Measurements from ENCODE around the gene CXorf38.
"Not testable (repeated sequence)": the region's sequence is repeated elsewhere in the genome, so short reads cannot be mapped to it uniquely, and the experiment has no call there.

CXorf38 gene

GRCh38 chrX:40625294-40625693 is 22.1 kb downstream of the CXorf38 start:
- no peak for DNase-seq

DNA sequence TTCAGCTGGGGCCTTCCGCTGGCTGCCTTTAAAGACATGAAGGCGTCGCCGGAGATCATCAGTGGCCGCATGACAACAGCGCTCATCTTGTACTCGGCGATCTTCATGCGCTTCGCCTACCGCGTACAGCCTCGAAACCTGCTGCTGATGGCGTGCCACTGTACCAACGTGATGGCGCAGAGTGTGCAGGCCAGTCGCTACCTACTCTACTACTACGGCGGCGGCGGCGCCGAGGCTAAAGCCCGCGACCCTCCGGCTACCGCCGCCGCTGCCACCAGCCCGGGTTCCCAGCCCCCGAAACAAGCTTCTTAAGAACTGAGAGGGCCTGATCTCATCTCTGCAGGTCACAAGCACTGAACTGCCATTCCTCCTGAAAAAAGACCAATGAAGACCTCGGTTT is 23.7 kb downstream of the CXorf38 start:
- no peak for DNase-seq

- no peak for DNase-seq
Observed at GRCh38 chrX:40623139-40623536, 24.2 kb downstream of the CXorf38 start, which contains the start of gene MPC1L. TSS of gene MPC1L (plus strand) at chrX:40623428. CDS start at chrX:40623566, 138 bp downstream.

- DNase-seq: no peak
Observed at GRCh38 chrX:40622479-40623138, 24.8 kb downstream of the CXorf38 start.

DNA sequence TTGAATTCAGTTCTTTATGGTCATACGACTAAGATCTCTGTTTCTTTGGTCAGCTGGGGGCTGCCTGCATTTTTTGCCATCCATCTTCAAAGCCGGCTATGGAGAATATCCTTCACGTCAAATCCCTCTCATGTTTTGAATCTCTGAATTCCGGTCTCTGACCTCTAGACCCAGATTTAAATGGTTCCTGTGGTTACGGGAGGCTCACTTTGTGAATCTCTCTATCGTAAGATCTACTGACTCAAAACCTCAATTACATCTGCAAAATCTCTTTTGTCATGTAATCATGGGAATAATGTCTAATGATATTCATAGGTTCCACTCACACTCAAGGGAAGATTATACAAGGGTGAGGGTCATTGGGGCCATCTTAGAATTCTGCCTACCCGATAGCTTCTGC is 29.8 kb downstream of the CXorf38 start:
- no peak for DNase-seq

DNA sequence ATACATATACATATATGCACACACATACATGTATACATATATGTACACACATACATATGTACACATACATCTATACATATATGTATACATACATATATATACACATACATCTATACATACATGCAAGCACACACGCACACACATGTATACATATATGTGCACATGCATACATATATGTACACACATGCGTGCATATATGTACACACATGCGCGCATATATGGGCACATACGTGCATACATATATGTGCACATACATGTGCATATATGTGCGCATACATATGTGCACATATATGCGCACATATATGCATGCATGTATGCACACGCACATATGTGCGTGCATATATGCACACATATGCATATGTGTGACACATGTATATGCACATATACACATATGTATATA is 31.4 kb downstream of the CXorf38 start:
- DNase-seq: no peak

DNA sequence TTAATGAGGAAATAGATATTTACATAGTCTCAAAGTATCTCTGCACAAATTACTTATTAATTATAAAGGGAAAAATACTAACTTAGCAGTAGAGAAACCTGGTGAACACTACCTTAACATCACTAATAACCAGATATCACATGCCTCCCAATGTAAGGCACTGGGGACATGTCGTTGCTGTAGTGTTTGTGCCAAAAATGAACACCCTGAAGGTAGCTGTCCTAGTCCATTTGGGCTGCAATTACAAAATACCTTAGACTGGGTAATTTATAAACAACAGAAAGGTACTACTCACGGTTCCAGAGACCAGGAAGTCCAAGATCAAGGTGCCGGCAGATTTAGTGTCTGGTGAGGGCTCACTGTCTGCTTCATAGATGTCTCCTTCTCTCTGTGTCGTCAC is 34.9 kb downstream of the CXorf38 start:
- DNase-seq: no peak

DNA sequence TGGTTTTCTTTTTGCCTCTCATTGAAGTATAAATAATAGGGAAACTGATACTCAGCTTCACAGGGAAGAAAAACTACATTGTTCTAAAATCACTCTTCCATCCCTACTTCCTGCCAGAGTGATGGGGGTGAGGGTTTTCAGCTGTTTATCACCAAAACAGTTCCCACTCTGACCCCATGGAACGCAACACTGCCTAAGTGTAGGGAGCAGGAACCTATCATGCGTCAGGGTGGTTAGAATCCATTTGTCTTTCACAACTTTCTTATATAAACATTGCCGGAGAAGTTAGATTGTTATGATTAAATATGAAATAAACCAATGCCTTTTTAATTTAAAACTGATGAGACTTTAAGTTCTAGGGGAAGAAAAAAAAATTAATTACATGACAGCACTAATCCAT is 40.0 kb downstream of the CXorf38 start:
- DNase-seq: no peak

- DNase-seq: no peak
Observed at GRCh38 chrX:40603446-40603845, 43.9 kb downstream of the CXorf38 start.

- DNase-seq: not testable (repeated sequence)
Observed at GRCh38 chrX:40589616-40590321, 57.6 kb downstream of the CXorf38 start.

GRCh38 chrX:40587623-40588022 is 59.7 kb downstream of the CXorf38 start:
- not testable (repeated sequence) for DNase-seq

DNA sequence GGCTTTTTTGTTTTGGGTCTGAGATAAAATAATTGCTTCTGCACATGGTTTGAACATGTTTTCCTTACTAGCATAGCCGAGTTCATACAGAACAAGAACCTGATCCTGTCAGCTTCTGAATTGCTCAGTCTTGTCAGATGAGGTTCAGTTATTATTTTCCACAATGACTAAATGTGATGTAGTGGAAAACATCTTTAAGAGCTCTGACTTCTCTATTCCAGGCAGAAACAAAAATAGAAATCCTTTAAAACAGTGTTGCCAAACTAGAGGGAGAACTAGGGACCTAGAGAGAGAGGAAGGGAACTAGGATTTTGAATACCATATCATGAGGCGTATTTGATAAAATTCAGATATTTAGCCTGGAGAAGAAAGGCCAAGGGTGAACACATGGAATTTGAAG is 64.5 kb downstream of the CXorf38 start:
- no peak for DNase-seq

DNA sequence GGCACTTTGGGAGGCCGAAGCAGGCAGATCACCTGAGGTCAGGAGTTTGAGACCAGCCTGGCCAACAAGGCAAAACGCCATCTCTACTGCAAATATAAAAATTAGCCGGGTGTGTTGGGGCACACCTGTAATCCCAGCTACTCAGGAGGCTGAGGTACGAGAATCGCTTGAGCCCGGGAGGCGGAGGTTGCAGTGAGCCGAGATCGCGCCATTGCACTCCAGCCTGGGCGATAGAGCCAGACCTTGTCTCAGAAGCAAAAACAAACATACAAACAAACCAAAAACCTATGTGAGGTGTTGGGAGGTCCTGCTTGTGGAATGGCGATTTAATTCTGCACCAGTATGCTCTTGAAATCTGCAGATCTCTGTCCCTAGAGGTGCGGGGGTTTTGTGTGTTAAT is 65.2 kb downstream of the CXorf38 start:
- not testable (repeated sequence) for DNase-seq

DNA sequence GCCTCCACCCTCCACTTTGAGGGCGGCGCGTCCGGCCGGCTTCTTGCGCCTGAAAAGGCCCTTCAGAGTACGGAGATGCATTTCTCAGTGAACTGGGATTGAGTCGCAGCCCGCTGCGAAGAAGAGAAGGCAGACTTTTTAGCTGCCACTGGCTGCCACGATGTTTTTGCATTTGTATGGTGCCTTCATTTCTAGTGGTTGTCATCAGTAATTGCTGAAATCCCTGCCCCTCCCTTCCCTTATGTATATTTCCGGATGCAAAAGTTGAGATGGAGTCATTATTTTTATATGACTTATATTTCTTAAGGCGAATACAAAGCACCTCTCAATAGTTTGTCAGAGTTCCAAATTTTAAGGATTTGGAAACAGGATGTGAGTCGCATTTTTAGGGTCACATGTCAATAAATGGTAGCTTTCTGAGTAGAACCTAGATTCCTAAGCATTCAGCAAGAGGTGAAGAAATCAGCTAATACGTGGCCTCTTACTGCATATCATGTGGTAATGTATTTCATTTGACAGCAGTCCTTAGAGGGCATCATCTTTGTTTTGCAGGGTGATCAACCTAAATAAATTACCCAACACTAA is 65.9 kb downstream of the CXorf38 start:
- no peak for DNase-seq

GRCh38 chrX:40580537-40581335 is 66.6 kb downstream of the CXorf38 start, which contains the start of gene ATP6AP2:
TSS of gene ATP6AP2 (plus strand) at chrX:40580970. CDS start at chrX:40581066, 96 bp downstream.
- peak; percentile 59 for DNase-seq

- no peak for DNase-seq
Observed at GRCh38 chrX:40579900-40580536, 67.3 kb downstream of the CXorf38 start.

DNA sequence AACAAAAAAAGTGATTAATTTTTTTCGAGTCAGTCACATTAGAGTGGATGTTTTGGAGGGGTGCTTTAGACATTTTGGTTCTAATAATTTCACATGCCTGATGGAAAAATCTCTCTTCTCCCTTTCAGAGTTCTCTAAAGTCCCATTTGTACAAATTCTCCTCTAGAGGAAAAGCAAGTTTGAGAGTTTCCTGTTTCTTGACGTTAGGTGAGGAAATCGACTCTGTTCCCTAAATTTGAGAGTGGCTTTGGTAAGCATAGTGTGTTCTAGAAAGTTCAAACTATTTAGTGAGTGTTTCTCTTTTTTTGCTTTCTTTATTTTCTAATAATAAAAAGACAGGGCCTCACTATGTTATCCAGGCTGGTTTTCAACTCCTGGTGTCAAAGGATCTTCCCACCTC is 68.2 kb downstream of the CXorf38 start:
- DNase-seq: no peak

DNA sequence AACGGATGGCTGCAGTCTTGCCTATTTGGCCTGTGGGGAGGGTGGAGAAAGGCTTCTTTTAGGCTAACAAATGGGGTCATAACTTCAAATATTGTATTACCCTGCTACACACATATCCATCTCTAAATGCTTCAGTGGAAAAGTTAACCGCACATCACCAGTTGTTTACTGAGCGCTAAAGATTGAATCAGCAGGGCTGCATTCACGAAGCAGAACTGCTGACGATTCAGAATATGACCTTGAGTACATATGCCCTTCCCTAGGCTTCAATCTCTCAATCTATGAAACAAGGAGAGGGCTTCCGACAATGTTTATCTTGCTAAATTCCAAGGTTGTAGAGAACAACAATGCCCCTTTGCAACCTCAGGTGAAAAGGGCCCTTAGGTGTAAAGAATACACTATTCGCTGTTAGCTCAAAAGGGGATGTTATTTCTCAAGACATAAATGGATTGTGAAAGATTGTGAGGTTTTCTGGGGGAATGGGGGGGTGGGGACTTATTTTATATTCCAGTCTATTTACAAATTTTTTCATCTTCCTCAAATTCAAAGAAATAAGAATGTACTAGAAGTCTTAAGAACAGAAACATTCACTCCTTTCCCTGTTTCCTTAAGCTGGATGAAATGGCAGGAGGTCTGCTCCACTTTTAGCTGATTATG is 69.2 kb downstream of the CXorf38 start:
- DNase-seq: peak; percentile 6

Data from DMS79 treated with DMSO at 0.1 percent for 48 hours (cell line).